Measurements from ENCODE around the gene HES3.

HES3 gene

GRCh38 chr1:6279613-6280383 is 35.8 kb downstream of the HES3 start:
- DNase-seq (ENCODE audit: low read depth) = no peak

DNA sequence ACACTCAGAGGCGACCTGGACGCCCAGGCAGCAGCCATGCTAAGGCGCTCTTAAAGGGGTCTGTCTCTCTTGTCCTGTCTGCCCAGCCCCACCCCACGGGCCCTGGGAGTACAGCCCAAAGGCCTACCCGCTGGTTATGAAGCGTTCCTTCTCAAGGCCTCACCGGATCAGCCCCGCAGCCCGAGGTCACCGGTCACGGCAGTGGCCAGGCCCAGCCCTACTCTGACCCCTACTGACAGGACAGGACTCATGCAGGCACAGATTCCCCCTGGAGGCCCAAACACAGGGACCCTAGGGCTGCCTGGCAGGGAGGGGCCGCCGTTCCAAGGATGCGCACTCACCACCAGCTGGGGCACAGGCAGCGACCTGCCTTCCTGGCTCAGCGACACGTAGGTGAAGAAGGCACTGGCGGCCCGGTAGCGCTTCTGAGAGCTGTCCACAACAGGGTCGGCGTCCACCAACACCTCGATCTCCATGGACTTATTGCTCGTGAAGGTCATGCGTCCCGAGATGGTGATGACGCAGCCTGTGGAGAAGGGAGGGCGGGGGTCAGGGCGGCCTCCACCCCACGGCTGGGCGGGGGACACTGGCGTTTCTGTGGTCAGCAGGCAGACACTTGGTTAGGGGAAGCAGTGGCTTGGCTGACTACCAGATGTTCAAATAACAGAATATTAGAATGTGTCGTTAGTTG is 36.9 kb downstream of the HES3 start:
- no peak for DNase-seq (ENCODE audit: low read depth)

DNA sequence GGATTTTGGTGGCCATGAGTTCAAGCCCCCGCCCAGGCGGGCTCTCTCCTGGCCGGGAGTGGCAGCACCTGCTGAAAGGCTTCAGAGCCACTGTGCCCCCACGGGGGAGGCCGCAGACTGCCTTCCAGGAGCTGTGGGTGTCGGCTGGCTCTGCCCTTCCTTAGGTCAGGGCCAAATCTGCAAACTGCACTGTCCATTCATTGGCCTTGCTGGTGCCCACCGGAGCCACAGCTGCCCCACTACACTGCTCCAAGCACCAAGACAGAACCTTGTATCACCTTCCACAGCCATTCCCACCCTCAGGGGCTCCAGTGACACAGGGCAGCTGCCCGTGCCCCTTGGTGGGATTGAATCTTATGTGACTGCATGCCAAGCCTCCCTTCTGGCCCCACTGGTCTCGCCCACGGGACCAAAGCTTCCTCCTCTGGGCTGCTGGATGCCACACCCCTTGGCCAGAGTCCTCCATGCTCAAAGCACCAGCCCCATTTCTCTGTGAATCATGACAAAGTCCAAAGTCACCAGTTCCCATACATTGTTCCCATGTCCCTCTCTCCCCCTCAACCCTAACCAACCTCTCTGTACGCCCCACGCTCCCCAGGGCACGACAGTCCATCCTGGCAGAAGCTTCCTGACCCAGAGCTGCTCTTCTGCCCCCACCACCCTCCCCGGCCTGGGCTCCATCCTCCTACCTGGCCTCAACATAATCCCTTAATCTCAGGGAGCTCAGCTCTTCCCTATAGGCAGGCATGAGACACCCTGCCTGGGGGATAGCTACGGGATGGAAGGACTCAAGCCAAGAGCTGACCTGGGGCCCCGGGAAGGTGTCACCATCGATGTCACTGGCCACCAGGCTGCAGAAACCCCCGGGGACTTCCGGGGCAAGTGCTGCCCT is 37.8 kb downstream of the HES3 start:
- no peak for DNase-seq (ENCODE audit: low read depth)

GRCh38 chr1:6282577-6283270 is 38.7 kb downstream of the HES3 start:
- DNase-seq (ENCODE audit: low read depth) = no peak

- no peak for DNase-seq (ENCODE audit: low read depth)
Observed at GRCh38 chr1:6285336-6285735, 41.4 kb downstream of the HES3 start.

DNA sequence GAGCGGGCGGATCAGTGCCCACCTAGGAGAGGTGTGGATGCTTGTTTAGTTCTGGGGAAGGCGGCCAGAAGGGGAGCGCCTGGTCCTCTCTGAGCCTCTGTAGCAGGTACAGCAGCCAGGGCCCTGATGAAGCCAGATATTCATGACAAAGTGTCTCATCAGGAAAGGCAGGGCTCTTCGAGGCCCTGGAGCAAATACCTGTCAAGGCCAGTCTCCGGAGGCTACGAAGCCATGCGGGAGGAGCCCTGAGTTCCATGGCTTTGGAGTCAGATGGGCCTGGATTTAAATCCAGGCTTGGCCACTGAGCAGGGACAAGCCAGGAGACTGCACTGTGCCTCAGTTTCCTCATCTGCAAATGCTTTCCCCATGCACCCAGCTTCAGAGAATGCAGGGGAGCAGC is 42.3 kb downstream of the HES3 start:
- no peak for DNase-seq (ENCODE audit: low read depth)

GRCh38 chr1:6287029-6287428 is 43.0 kb downstream of the HES3 start:
- no peak for DNase-seq (ENCODE audit: low read depth)

DNA sequence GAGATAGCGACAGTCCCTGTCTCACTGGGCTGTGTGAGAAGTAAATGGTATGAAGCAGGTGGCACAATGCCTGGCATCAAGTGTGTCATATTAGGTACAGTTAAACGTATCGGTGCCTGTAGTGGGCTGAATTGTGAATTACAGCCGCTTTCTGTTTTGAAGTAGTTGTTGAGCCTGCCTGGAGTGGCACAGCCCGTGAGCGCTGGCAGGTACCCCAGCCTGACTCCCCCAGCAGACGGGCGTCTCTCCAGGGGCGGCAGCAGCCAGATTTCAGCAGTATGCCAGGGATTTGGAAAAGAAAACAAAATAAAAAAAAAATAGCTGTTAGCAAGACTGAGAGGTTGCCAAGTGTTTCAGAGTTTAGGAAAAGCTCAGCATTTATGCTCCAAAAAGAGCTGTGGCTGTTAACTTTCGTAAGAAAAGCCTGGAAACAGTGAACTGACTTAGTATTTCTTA is 43.5 kb downstream of the HES3 start:
- DNase-seq (ENCODE audit: low read depth) = no peak

GRCh38 chr1:6288026-6288425 is 44.0 kb downstream of the HES3 start:
- no peak for DNase-seq (ENCODE audit: low read depth)

GRCh38 chr1:6288665-6289064 is 44.7 kb downstream of the HES3 start:
- no peak for DNase-seq (ENCODE audit: low read depth)

DNA sequence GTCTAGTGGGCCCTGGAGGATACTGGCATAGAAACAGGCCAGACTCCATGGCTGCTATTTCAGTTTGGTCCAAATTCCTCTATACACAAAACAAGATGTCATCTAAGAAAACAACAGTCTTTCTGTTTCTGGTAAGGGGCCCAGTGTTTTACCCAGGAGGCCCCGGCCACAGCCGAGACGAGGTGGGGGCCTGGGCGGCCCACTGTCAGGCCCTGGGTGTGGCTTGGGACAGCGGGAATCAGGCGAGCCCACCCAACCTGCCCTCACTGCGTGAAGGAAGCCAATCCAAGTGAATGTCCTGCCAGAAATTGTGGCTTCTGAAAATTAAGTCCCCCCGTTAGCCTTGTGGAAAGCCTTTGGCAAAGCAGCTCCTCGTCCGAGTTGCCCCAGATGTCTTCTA is 48.1 kb downstream of the HES3 start:
- DNase-seq (ENCODE audit: low read depth) = no peak

DNA sequence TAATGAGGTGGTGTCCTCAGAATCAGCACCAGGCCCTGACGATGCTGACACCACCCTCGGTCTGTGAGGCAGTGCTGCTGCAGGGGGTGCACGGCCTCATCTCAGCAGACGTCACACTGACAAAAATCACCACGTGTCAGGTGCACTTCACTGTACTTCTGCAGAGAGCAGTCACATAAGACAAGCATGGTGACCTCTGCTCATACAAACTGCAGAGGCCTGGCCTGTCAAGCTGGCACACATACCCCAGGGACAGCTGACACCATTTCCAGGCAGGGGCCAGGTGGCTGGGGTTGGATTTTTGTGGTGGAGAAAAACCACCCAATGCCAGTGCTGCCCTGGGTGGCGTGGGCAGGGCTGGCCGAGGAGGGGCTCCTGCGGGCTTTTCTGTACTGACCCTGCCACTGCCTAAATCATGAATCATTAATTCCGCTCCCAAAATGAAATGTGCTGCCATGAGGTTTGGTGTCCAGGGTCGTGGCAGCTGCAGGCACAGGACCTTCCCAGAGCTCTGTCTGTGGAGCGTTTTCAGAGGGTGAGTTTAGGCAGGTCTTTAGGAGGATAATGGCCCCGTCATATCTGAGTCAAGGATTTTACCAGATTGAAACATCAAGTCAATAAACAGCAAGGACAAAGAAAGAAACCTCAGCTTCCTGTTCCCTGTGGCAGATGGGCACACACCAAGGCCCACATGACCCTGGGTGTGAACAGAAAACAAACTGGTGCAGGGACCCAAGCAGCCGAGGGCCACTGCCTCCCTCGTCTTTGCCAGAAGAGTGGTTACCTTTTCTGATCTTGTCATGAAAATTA is 50.3 kb downstream of the HES3 start:
- DNase-seq (ENCODE audit: low read depth) = no peak

- no peak for DNase-seq (ENCODE audit: low read depth)
Observed at GRCh38 chr1:6294890-6295556, 51.0 kb downstream of the HES3 start.

All from stimulated activated CD8-positive, alpha-beta memory T cell treated with anti-CD3 and anti-CD28 coated beads, Interleukin-15, amount 100 ng/mL, for 24 hours (primary cell).